GM12878 (cell line): ENCODE measurements around the gene CMTM1.

Source experiments
- EP300 ChIP-seq, 2 experiments: fragments of 150-350 bp in 1 of 2; IDR thresholded peaks; 2 replicates each; pipeline ENCODE4 v1.6.1; 2011 to 2012; ENCODE audit warnings: low read depth in 2 of 2, low read length in 2 of 2, borderline replicate concordance in 1 of 2, improper control_type of control experiment in 1 of 2, inconsistent platforms in 1 of 2; ENCODE audit not compliant: control insufficient read depth in 1 of 2
- POLR2AphosphoS5 ChIP-seq: IDR thresholded peaks from 2 replicates; pipeline ENCODE4 v1.6.1; 2011; ENCODE audit warnings: mild to moderate bottlenecking, low read length, inconsistent platforms
- RAD21 ChIP-seq: IDR thresholded peaks from 2 replicates; pipeline ENCODE4 v1.6.1; 2011; ENCODE audit warnings: mild to moderate bottlenecking, low read depth, low read length, moderate library complexity; ENCODE audit not compliant: insufficient read depth
- SPI1 ChIP-seq: IDR thresholded peaks from 2 replicates; pipeline ENCODE4 v1.6.1; 2011; ENCODE audit warnings: low read depth, mild to moderate bottlenecking, low read length, moderate library complexity, borderline replicate concordance; ENCODE audit not compliant: insufficient read depth
- TF ChIP-seq, protein P1 (sequence below), 3 experiments: IDR thresholded peaks in 2 of 3; conservative IDR thresholded peaks in 1 of 3; 2 replicates each; pipeline ENCODE4 v1.5.1; 2011; ENCODE audit warnings: low read depth in 3 of 3, low read length in 3 of 3, mild to moderate bottlenecking in 3 of 3, control low read depth in 2 of 3, moderate library complexity in 2 of 3, inconsistent platforms in 1 of 3, mixed read lengths in 1 of 3; ENCODE audit not compliant: control insufficient read depth in 2 of 3, insufficient read depth in 1 of 3; ENCODE audit errors: extremely low read depth in 1 of 3

DNA sequence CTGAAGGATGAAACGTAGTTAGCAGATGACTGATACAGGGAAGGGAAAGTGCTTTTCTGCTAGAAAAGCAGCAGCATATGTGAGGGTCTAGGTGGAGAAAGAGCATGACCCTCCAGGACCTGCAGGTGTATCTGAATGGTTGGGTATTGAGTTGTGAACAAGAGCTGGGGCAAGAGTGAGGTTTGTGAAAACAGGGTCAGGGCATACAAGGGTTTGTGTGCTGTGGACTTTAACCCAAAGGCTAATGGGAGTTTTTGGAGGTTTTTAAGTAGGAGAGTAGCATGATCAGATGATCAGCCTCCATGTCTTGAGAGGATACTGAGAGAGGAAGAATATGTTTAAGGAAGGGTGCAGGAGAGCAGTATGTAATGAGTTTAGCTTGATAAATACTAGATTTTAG is 6.1 kb upstream of the CMTM1 start:
- TF ChIP-seq, protein P1, sequence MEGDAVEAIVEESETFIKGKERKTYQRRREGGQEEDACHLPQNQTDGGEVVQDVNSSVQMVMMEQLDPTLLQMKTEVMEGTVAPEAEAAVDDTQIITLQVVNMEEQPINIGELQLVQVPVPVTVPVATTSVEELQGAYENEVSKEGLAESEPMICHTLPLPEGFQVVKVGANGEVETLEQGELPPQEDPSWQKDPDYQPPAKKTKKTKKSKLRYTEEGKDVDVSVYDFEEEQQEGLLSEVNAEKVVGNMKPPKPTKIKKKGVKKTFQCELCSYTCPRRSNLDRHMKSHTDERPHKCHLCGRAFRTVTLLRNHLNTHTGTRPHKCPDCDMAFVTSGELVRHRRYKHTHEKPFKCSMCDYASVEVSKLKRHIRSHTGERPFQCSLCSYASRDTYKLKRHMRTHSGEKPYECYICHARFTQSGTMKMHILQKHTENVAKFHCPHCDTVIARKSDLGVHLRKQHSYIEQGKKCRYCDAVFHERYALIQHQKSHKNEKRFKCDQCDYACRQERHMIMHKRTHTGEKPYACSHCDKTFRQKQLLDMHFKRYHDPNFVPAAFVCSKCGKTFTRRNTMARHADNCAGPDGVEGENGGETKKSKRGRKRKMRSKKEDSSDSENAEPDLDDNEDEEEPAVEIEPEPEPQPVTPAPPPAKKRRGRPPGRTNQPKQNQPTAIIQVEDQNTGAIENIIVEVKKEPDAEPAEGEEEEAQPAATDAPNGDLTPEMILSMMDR (IDR thresholded peaks at IDR 0.05 in 2 of 3, conservative IDR thresholded peaks at IDR 0.05 in 1 of 3; ENCODE audit: control insufficient read depth in 2 of 3, extremely low read depth in 1 of 3, insufficient read depth in 1 of 3, low read depth in 3 of 3, low read length in 3 of 3): no peak
- TF ChIP-seq SPI1 (no peak), EP300 (IDR thresholded peaks at IDR 0.05; ENCODE audit: borderline replicate concordance in 1 of 2, control insufficient read depth in 1 of 2, low read depth in 2 of 2, low read length in 2 of 2) (no peak), RAD21 (no peak), POLR2AphosphoS5 (no peak)
